ENCODE results near the gene GNE.

GRCh38 chr9:36170531-36170930 is 87.7 kb downstream of the GNE start:
- TF ChIP-seq CTCF (optimal IDR thresholded peaks at IDR 0.05 in 1 of 3, IDR thresholded peaks at IDR 0.05 in 1 of 3, conservative IDR thresholded peaks at IDR 0.05 in 1 of 3; ENCODE audit: extremely low read depth in 1 of 3, insufficient read depth in 2 of 3, low read length in 3 of 3) (no peak), EZH2 (IDR thresholded peaks at IDR 0.05; ENCODE audit: low read length) (no peak)
